ENCODE results near the gene FGF19.

The FGF19 gene

DNA sequence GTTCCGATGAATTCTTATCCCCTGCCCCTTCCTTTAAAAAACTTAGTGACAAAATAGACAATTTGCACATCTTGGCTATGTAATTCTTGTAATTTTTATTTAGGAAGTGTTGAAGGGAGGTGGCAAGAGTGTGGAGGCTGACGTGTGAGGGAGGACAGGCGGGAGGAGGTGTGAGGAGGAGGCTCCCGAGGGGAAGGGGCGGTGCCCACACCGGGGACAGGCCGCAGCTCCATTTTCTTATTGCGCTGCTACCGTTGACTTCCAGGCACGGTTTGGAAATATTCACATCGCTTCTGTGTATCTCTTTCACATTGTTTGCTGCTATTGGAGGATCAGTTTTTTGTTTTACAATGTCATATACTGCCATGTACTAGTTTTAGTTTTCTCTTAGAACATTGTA lies 50.8 kb downstream of the FGF19 start:
- peak overlapping the region; percentile 78 for H3K27ac Mint-ChIP-seq

DNA sequence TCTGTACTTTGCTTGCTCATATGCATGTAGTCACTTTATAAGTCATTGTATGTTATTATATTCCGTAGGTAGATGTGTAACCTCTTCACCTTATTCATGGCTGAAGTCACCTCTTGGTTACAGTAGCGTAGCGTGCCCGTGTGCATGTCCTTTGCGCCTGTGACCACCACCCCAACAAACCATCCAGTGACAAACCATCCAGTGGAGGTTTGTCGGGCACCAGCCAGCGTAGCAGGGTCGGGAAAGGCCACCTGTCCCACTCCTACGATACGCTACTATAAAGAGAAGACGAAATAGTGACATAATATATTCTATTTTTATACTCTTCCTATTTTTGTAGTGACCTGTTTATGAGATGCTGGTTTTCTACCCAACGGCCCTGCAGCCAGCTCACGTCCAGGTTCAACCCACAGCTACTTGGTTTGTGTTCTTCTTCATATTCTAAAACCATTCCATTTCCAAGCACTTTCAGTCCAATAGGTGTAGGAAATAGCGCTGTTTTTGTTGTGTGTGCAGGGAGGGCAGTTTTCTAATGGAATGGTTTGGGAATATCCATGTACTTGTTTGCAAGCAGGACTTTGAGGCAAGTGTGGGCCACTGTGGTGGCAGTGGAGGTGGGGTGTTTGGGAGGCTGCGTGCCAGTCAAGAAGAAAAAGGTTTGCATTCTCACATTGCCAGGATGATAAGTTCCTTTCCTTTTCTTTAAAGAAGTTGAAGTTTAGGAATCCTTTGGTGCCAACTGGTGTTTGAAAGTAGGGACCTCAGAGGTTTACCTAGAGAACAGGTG lies 51.8 kb downstream of the FGF19 start:
- H3K27me3 Mint-ChIP-seq (ENCODE audit: low read depth, poor library complexity): no peaks in the 10 kb centered on the region
- peaks cover 32% of the 10 kb centered on the region for H3K4me1 Mint-ChIP-seq
- H3K36me3 Mint-ChIP-seq (ENCODE audit: low read depth): peaks cover 34% of the 10 kb centered on the region
- no peak overlapping the region for H3K4me3 Mint-ChIP-seq
- DNase-seq: no peak
- TF ChIP-seq, protein P1, sequence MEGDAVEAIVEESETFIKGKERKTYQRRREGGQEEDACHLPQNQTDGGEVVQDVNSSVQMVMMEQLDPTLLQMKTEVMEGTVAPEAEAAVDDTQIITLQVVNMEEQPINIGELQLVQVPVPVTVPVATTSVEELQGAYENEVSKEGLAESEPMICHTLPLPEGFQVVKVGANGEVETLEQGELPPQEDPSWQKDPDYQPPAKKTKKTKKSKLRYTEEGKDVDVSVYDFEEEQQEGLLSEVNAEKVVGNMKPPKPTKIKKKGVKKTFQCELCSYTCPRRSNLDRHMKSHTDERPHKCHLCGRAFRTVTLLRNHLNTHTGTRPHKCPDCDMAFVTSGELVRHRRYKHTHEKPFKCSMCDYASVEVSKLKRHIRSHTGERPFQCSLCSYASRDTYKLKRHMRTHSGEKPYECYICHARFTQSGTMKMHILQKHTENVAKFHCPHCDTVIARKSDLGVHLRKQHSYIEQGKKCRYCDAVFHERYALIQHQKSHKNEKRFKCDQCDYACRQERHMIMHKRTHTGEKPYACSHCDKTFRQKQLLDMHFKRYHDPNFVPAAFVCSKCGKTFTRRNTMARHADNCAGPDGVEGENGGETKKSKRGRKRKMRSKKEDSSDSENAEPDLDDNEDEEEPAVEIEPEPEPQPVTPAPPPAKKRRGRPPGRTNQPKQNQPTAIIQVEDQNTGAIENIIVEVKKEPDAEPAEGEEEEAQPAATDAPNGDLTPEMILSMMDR (IDR thresholded peaks at IDR 0.05): no peak
- no peaks in the 10 kb centered on the region for H3K9me3 Mint-ChIP-seq
- H3K27ac Mint-ChIP-seq: peak overlapping the region; percentile 88

More for the DNA sequence above, 50.8 kb downstream of the FGF19 start:
- Mint-ChIP-seq H3K4me1 (peaks cover 41% of the 10 kb centered on the region), H3K4me3 (no peak overlapping the region), H3K27me3 (ENCODE audit: low read depth, poor library complexity) (no peaks in the 10 kb centered on the region), H3K9me3 (no peaks in the 10 kb centered on the region), H3K36me3 (ENCODE audit: low read depth) (peaks cover 34% of the 10 kb centered on the region)
- no peak for DNase-seq
- TF ChIP-seq, protein P1 (IDR thresholded peaks at IDR 0.05): no peak

DNA sequence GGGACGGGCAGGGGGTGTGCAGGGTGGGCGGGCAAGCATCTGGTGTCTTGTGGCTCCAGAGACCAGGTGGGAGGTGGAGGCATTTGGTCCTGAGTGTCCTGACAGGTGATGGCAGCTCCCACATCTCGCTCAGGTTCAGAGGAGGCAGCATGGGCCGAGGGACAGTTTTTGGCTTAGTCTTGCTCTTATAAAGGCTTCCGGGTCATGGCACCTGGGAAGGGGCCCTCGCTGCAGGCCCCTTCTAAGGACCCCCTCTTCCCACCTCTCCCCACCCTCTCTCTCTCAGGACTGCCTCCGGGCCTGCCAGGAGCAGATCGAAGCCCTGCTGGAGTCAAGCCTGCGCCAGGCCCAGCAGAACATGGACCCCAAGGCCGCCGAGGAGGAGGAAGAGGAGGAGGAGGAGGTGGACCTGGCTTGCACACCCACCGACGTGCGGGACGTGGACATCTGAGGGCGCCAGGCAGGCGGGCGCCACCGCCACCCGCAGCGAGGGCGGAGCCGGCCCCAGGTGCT lies 52.9 kb downstream of the FGF19 start:
- TF ChIP-seq, protein P1 (IDR thresholded peaks at IDR 0.05): no peak
- Mint-ChIP-seq H3K4me1 (peaks cover 21% of the 10 kb centered on the region), H3K36me3 (ENCODE audit: low read depth) (peaks cover 34% of the 10 kb centered on the region), H3K4me3 (no peak overlapping the region), H3K27ac (no peak overlapping the region), H3K9me3 (no peaks in the 10 kb centered on the region), H3K27me3 (ENCODE audit: low read depth, poor library complexity) (no peaks in the 10 kb centered on the region)
- DNase-seq: no peak

DNA sequence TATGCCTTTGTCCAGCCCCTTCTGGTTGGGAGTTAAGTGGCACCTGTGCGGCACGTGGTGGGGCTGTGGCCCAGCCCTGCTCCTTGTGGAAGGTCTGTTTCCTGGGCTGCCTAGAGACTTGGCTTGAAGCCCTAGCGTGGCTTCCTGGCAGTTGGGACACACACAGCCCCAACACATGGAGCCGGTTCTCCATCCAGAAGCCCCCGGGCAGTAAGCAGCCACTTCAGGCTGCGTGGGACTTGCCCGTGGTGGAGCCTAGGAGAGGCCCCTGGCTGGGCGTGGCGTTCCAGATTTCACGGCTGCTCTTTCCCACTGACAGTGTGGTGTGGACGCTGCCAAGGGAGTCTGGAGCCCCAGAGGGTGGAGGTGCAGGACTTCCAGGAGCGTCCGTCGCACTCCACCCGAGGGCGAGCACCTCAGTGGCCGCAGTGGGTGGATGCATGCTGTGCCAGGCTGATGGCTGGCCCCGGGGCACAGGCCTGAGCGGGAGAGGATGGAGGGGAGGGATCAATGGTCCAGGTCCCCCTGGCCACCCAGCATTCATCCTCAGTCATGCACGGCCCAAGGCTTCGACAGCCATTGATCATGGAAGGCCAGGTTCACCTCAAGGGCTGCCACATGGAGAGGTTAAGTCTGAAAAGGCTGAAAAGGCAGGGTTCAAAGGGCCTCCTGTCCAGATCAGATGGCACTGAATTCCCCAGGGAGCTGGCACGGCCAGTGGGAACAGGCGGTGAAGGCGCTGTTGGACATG lies 53.6 kb downstream of the FGF19 start:
- no peak overlapping the region for H3K27ac Mint-ChIP-seq
- H3K36me3 Mint-ChIP-seq (ENCODE audit: low read depth): peaks cover 38% of the 10 kb centered on the region
- peaks cover 23% of the 10 kb centered on the region for H3K4me1 Mint-ChIP-seq
- H3K9me3 Mint-ChIP-seq: no peaks in the 10 kb centered on the region
- no peaks in the 10 kb centered on the region for H3K27me3 Mint-ChIP-seq (ENCODE audit: low read depth, poor library complexity)
- no peak for DNase-seq
- TF ChIP-seq, protein P1 (IDR thresholded peaks at IDR 0.05): no peak
- H3K4me3 Mint-ChIP-seq: no peak overlapping the region

DNA sequence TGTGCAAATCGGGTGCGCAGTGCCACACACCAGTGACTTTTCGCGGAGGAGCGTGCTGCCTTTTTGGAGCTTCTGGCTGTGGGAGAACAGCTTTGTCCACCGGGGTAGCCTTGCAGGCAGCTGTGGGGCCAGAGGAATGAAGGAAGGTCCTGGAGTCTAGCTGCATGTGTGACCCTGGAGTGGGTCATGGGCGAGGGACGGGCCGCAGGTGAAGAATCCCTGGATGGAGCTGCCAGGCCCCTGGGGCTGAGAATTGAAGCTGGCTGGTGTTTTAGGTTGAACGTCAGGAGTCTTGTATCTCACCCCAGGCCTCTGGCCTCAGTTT lies 54.3 kb downstream of the FGF19 start:
- Mint-ChIP-seq H3K27me3 (ENCODE audit: low read depth, poor library complexity) (no peaks in the 10 kb centered on the region), H3K4me3 (no peak overlapping the region), H3K9me3 (no peaks in the 10 kb centered on the region), H3K4me1 (peaks cover 24% of the 10 kb centered on the region), H3K27ac (peak overlapping the region; percentile 71), H3K36me3 (ENCODE audit: low read depth) (peaks cover 39% of the 10 kb centered on the region)
- DNase-seq: no peak
- TF ChIP-seq, protein P1 (IDR thresholded peaks at IDR 0.05): no peak

Measured in nephron progenitor cell (in vitro differentiated cells).